Measurements from ENCODE around the gene ORM2. TPM values are rescaled to one million over a fixed set of nuclear protein-coding genes. Genes with fewer than 3 reads are reported as not detected.

The ORM2 gene
- total and polyA plus RNA-seq, 9 of the 15 experiments (the other 6 are each of a cell fraction or from before 2014, with no cell fraction given), result 0.98 TPM; not detected in 8

- TF ChIP-seq ZBTB1 (CRISPR knock-in tag; IDR thresholded peaks at IDR 0.05; ENCODE audit: borderline replicate concordance, low read depth) (no peak), RBM25 (IDR thresholded peaks at IDR 0.05; ENCODE audit: low read depth, low read length, severe bottlenecking) (peak; percentile 11)
- intact Hi-C loops (cut with micrococcal nuclease), result loop anchor here (5.0 kb wide), 1 partner anchor 557 kb away; no protein-coding TSS in a partner anchor
- Histone ChIP-seq H4K20me1 (replicated peaks; ENCODE audit: control insufficient read depth, insufficient read depth, low read length) (no peaks in the 10 kb centered on the region), H3K9ac (ENCODE audit: insufficient read depth in 1 of 2, low read depth in 2 of 2, low read length in 2 of 2) (no peak overlapping the region), H2AFZ (ENCODE audit: low read depth, low read length) (no peak overlapping the region), H3K27ac (ENCODE audit: extremely low read depth, low read depth, low read length) (no peak overlapping the region), H3K36me3 (ENCODE audit: control insufficient read depth, insufficient read depth, low read length) (no peaks in the 10 kb centered on the region), H3K9me3 (replicated peaks; ENCODE audit: control insufficient read depth, insufficient read depth, low read depth, low read length) (0 out of 2 replicates have a peak, but pooled peaks cover 2% of the 10 kb centered on the region), H3K4me1 (replicated peaks in 1 of 2; ENCODE audit: control insufficient read depth in 2 of 2, insufficient read depth in 2 of 2, low read length in 2 of 2) (no peaks in the 10 kb centered on the region), H3K4me3 (no peak overlapping the region), H3K4me2 (ENCODE audit: insufficient read depth, low read length) (no peak overlapping the region), H3K79me2 (ENCODE audit: control insufficient read depth, insufficient read depth, low read length) (no peaks in the 10 kb centered on the region), H3K9me1 (ENCODE audit: control insufficient read depth, insufficient read depth, low read length) (no peaks in the 10 kb centered on the region), H3K27me3 (ENCODE audit: control insufficient read depth in 2 of 2, insufficient read depth in 2 of 2, low read length in 2 of 2) (peaks cover 2 to 12% of the 10 kb centered on the region in 2 experiments; a peak in 3 of 5 replicates)
- ChIA-PET POLR2A (no interaction called here), CTCF (ENCODE audit: low intra/inter-chr PET ratio) (no interaction called here)
- no peak for FAIRE-seq
- BruUV-seq (replicated peaks), result no TSS peak
- in situ Hi-C loops (cut with MboI), result no loop called here
- no peak for DNase-seq (ENCODE audit: extremely low read depth in 1 of 4, low spot score in 3 of 4)
- no peak for ATAC-seq
Observed at GRCh38 chr9:114294664-114295063, 35.0 kb upstream of the ORM2 start.

DNA sequence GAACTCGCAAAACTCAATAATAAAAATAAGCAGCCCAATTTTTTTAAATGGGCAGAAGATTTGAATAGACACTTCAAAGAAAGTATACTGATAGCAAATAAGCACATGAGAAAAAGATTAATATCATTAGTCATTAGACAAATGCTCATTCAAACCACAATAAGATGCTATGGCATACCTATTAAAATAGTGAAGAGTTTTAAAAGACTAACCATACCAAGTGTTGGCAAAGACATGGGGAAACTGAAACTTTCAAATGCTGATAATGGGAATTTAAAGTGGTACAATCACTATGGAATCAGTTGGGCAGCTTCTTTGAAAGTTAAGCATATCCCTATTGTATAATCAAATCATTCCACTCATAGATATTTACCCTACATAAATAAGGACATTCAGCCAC, 33.3 kb upstream of the ORM2 start:
- 0% methylated on average over 1 of the region's 1 CpG for WGBS (ENCODE audit: insufficient coverage, low coverage, missing lambda C conversion rate)
- CTCF ChIA-PET (ENCODE audit: low intra/inter-chr PET ratio), result no interaction called here
- POLR2A ChIA-PET, result no interaction called here
- Histone ChIP-seq H3K4me1 (replicated peaks in 1 of 2; ENCODE audit: control insufficient read depth in 2 of 2, insufficient read depth in 2 of 2, low read length in 2 of 2) (no peaks in the 10 kb centered on the region), H3K4me3 (no peak overlapping the region), H3K9me3 (replicated peaks; ENCODE audit: control insufficient read depth, insufficient read depth, low read depth, low read length) (0 out of 2 replicates have a peak, but pooled peaks cover 2% of the 10 kb centered on the region), H3K27me3 (ENCODE audit: control insufficient read depth in 2 of 2, insufficient read depth in 2 of 2, low read length in 2 of 2) (peaks cover 4 to 26% of the 10 kb centered on the region in 2 experiments; a peak in 3 of 5 replicates), H3K9ac (ENCODE audit: insufficient read depth in 1 of 2, low read depth in 2 of 2, low read length in 2 of 2) (no peak overlapping the region), H2AFZ (ENCODE audit: low read depth, low read length) (no peak overlapping the region), H4K20me1 (replicated peaks; ENCODE audit: control insufficient read depth, insufficient read depth, low read length) (no peaks in the 10 kb centered on the region), H3K36me3 (ENCODE audit: control insufficient read depth, insufficient read depth, low read length) (no peaks in the 10 kb centered on the region), H3K4me2 (ENCODE audit: insufficient read depth, low read length) (no peak overlapping the region), H3K9me1 (ENCODE audit: control insufficient read depth, insufficient read depth, low read length) (no peaks in the 10 kb centered on the region), H3K79me2 (ENCODE audit: control insufficient read depth, insufficient read depth, low read length) (no peaks in the 10 kb centered on the region), H3K27ac (ENCODE audit: extremely low read depth, low read depth, low read length) (no peak overlapping the region)
- FAIRE-seq, result no peak
- DNase-seq (ENCODE audit: extremely low read depth in 1 of 4, low spot score in 3 of 4), result no peak
- intact Hi-C loops (cut with micrococcal nuclease) (no loop called here), in situ Hi-C loops (cut with MboI) (no loop called here)
- peak; percentile 44 for TF ChIP-seq RBM25 (IDR thresholded peaks at IDR 0.05; ENCODE audit: low read depth, low read length, severe bottlenecking)
- TF ChIP-seq FOXA1 (IDR thresholded peaks at IDR 0.05; ENCODE audit: borderline replicate concordance), result no peak
- peak; percentile 51; the same call in 1 of the 2 replicates for TF ChIP-seq ZNF184 (CRISPR knock-in tag; IDR thresholded peaks at IDR 0.05)
- TF ChIP-seq TBL1XR1 (IDR thresholded peaks at IDR 0.05; ENCODE audit: low read length in 2 of 2), result no peak
- BruUV-seq (replicated peaks), result no TSS peak
- ATAC-seq, result no peak

Measured in K562 (cell line).